Parathyroid adenoma (tissue), 2 donors: Measurements from ENCODE around the gene TACC3.

Source experiments
- H2AFZ ChIP-seq: fragments of 300-600 bp; sonication (generic); one replicate; pipeline ENCODE4 v1.7.0; 2017; ENCODE audit warnings: antibody characterized with exemption, mild to moderate bottlenecking
- H3K27ac ChIP-seq: fragments of 300-600 bp; sonication (generic); one replicate; pipeline ENCODE4 v1.7.0; 2017
- H3K27me3 ChIP-seq: fragments of 300-600 bp; sonication (generic); one replicate; pipeline ENCODE4 v1.7.0; 2017; ENCODE audit warnings: low read length; ENCODE audit not compliant: control insufficient read depth, insufficient read depth
- H3K36me3 ChIP-seq: fragments of 300-600 bp; sonication (generic); one replicate; pipeline ENCODE4 v1.7.0; 2017; ENCODE audit warnings: low read length; ENCODE audit not compliant: control insufficient read depth, insufficient read depth
- H3K4me1 ChIP-seq: fragments of 300-600 bp; sonication (generic); one replicate; pipeline ENCODE4 v1.7.0; 2017; ENCODE audit warnings: control low read depth
- H3K4me2 ChIP-seq: fragments of 300-600 bp; sonication (generic); one replicate; pipeline ENCODE4 v1.7.0; 2017; ENCODE audit warnings: low read length
- H3K4me3 ChIP-seq: fragments of 300-600 bp; sonication (generic); one replicate; pipeline ENCODE4 v1.7.0; 2017; ENCODE audit warnings: low read depth, low read length
- H3K79me2 ChIP-seq: fragments of 300-600 bp; sonication (generic); one replicate; pipeline ENCODE4 v1.7.0; 2017; ENCODE audit warnings: control low read depth
- H3K9ac ChIP-seq: fragments of 300-600 bp; sonication (generic); one replicate; pipeline ENCODE4 v1.7.0; 2017; ENCODE audit warnings: mild to moderate bottlenecking
- H3K9me3 ChIP-seq: fragments of 300-600 bp; sonication (generic); one replicate; pipeline ENCODE4 v1.7.0; 2017; ENCODE audit warnings: low read length; ENCODE audit not compliant: control insufficient read depth
- CTCF ChIP-seq: fragments of 300-600 bp; sonication (generic); IDR thresholded peaks from one replicate; pipeline ENCODE4 v1.7.0; 2017; ENCODE audit warnings: antibody characterized with exemption, mild to moderate bottlenecking
- donor health status: primary hyperparathyroidism.

The TACC3 gene

GRCh38 chr4:1683736-1684505 is 37.4 kb upstream of the TACC3 start, which contains the start of gene FAM53A:
TSS of gene FAM53A (minus strand) at chr4:1684313. CDS start at chr4:1668741, 15,572 bp downstream.
- TF ChIP-seq CTCF, result no peak
- peak within 1 kb of the TSS; percentile 52 for H3K4me3 ChIP-seq
- H3K9ac ChIP-seq, result no peak within 1 kb of the TSS
- H3K4me1 ChIP-seq, result no peaks in the 10 kb centered on the region
- H2AFZ ChIP-seq, result peak within 1 kb of the TSS; percentile 33
- no peaks in the 10 kb centered on the region for H3K79me2 ChIP-seq
- H3K9me3 ChIP-seq, result no peaks in the 10 kb centered on the region
- no peak within 1 kb of the TSS for H3K27ac ChIP-seq
- H3K27me3 ChIP-seq, result no peaks in the 10 kb centered on the region
- no peaks in the 10 kb centered on the region for H3K36me3 ChIP-seq
- peak within 1 kb of the TSS; percentile 53 for H3K4me2 ChIP-seq

GRCh38 chr4:1684506-1685234 is 36.7 kb upstream of the TACC3 start:
- Histone ChIP-seq H3K9me3 (no peaks in the 10 kb centered on the region), H3K9ac (no peak overlapping the region), H3K4me3 (peak overlapping the region; percentile 31), H3K27ac (no peak overlapping the region), H3K4me2 (peak overlapping the region; percentile 53), H3K36me3 (no peaks in the 10 kb centered on the region), H2AFZ (peak overlapping the region; percentile 33), H3K79me2 (no peaks in the 10 kb centered on the region), H3K27me3 (no peaks in the 10 kb centered on the region), H3K4me1 (no peaks in the 10 kb centered on the region)
- no peak for TF ChIP-seq CTCF

- no peak overlapping the region for H3K9ac ChIP-seq
Measured at GRCh38 chr4:1685235-1686150, 35.8 kb upstream of the TACC3 start.

More at GRCh38 chr4:1685235-1686150, 35.8 kb upstream of the TACC3 start:
- Histone ChIP-seq H2AFZ (no peak overlapping the region), H3K27me3 (no peaks in the 10 kb centered on the region), H3K36me3 (no peaks in the 10 kb centered on the region), H3K4me2 (no peak overlapping the region), H3K4me1 (no peaks in the 10 kb centered on the region), H3K9me3 (no peaks in the 10 kb centered on the region), H3K27ac (no peak overlapping the region), H3K79me2 (no peaks in the 10 kb centered on the region), H3K4me3 (no peak overlapping the region)
- TF ChIP-seq CTCF, result no peak
